GM19372 (cell line): ENCODE data around the gene CYB561D1.

Experiments used
- ATAC-seq: cut with Tn5 transposase; IDR thresholded peaks from one replicate; pipeline ENCODE4 v1.9.1; 2021; ENCODE audit warnings: mild to moderate bottlenecking, low read depth, moderate library complexity; ENCODE audit not compliant: unreplicated experiment

Gene CYB561D1

DNA sequence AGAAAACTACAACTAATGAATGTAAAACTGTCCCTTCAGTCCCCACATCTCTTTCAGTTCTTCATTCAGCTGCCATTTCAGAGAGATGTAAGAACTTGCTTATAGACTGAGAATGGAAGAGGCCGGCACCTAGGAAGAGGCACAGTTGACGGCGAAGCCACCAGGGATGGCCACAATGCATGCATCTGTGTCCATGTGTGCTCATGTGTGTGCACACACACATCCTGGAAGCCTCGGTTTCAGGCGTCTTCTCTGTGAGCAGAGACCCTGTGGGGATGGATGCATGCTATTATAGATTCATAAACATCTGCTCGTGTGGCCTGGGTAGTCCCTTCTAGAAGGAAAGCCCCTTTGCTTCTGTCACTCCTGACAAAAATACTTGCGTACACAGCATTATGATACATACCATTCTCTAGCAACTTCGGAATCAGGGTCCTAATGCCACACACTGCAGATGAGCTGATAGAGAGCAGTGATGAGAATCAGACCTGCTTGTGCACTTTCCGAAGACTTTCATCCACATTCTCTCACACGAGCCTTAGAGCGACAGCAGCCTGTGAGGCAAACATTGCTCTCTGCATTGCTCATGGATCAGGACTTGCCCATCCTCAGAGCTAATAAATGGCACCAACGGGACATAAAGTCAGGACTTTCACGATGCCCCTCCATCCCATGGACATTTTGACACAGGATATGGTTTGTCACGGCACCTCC lies 33.4 kb downstream of the CYB561D1 start:
- peak; percentile 87 for ATAC-seq

DNA sequence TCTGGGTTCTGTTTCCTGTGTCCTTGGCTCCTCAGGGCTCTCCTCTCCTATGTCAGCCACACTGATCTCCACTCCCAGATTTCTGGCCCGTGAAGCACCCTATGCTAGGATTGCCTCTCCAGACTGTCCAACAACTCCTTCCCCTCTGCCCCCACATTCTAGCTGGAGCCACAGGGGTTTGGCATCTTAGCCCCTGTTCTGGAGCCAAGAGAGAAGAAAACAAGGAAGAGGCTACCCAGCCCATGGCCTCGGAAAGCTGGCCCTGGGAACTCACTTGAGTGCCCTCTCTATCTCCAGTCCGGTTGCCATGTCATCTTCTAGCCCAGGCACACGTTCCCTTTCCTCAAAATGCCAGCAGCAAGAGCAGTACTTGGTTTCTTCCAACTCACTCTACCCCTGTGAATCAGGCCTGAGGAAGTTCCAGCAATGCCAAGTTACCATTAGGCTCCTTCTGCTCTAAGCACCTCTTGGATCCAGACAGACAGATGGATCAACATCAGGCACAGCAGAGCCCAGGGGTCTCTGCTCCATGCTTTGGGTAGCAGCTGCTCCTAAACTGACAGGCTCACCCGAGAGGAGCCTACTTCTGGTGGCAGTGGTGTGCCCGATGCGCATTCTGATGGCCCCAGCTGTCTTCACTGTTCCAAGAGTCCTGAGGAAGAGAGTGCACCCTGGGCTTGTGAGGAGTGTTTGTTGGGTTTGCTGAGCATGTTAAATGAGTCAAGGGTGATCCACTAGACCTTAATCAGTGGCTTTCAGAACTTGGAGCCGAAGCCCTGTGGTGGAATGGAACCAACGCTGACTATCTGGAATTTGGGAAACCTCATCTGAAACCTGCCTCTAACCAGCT lies 34.2 kb downstream of the CYB561D1 start:
- no peak for ATAC-seq

DNA sequence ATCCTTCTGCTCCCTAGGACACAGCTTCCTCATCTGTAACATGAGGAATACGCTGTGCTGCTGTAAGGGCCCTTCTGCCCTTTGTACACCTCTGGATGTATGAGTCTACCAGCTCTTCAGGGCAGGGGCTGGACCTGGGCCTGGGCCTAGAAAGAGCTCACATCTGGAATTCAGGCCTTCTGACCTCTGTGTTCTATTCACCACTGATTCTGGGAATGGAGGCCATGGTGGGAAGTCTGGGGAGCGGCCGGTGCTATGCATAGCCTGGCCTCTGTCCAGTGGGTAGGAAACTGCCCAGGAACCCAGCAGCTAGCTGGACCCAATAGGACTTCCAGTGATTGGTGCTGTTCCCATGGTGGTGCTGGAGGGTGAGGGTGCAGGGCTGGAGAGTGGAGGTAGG lies 34.8 kb downstream of the CYB561D1 start:
- no peak for ATAC-seq

DNA sequence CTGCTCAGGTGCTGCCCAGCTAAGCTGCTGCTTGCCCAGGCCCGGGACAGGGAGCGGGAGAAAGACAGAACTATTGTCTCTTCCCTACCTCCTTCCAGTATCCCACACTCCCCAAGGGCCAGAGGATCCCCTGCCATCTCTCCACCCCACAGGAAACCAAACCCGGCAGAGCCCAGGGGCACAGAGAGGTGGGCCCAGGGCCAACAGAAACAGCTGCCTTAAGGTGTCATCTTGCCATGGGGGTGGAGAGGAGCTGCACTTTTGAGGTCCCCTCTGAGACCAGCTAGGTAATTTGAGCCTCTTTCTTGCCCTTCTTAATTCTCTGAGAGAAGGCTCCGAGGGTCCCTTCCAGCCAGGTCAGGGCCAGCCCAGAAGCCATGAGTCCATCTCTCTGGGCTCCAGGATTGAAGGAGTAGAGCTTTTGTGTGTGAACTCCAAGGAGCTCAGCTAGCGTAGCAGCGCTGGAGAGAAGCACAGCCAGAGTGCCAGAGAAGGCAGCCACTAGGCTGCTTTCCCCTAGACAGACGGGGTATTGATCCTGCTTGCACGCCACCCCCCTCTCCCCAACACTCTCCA lies 36.1 kb downstream of the CYB561D1 start:
- ATAC-seq, result no peak

DNA sequence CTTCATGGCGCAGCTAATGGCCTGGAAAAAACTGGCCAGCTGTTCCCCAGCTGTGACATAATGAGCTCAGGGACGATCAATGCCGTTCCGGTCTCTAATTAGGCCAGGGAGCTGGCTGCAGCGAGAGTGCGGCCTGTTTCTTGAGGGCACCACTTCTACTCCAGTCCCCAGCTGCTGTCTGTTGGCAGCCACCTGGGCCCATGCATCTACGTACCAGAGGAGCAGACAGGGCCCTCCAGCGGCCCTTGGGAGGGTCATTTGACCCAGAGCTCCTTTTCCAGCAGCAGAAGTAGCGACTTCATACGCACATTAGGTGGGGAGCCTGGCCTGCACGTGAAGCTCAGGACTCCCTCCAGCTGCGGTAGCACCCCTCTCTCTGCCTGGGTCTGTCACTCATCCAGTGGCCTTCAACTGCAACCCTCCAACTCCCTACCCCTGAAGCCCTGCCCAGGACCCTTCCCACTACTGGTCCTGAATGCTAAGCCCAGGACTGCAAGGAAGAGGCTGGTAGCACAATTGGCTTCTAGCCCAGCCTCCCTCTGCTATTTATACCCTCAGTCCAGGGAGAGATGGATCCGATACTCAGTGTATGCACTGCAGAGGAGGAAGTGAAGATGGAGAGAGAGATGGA lies 36.7 kb downstream of the CYB561D1 start:
- ATAC-seq, result no peak

DNA sequence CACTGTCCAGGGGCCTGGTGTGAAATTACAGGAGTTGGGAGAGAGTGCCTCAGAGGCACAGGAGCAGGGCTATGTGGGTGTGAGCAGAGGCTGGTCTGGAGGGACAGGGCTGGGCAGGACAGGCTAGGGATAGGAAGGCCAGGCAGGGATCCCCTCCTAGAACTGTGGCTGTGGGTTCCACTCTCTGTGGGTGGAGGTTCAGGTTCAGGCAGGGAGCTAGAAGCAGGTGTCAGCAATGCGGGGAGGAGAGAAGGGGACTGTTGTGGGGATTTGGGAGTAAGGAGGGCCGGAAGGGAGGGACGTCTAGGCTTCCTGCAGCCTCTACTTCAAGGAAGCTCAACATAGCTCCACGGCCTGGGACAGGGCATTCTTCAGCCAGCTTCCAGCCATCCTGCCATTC lies 37.5 kb downstream of the CYB561D1 start:
- ATAC-seq, result no peak

DNA sequence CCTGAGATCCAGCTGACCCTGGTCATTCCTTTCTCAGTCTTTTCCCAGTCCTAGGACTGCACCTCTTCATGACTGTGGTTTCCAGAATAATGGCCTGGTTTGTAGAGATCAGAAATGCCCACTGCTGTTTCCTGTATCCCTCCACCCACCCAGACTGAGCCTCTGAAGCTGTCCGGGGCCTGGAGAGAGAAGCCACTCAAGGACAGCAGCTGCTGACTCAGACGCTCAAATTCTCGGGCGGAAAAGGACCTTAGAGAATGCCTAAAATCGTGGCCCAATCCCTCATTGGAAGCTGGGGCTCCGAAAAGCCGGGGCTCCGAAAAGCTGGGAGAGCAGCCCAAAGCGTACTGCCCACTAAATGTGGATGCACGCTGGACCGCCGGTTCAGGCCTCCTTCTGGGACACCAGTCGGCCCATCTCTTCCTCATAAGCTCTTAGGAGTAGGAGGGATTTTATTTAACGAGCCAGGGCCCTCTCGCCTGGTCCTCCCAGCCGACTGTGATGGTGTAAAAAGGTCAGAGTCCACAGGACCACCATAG lies 38.0 kb downstream of the CYB561D1 start:
- no peak for ATAC-seq

DNA sequence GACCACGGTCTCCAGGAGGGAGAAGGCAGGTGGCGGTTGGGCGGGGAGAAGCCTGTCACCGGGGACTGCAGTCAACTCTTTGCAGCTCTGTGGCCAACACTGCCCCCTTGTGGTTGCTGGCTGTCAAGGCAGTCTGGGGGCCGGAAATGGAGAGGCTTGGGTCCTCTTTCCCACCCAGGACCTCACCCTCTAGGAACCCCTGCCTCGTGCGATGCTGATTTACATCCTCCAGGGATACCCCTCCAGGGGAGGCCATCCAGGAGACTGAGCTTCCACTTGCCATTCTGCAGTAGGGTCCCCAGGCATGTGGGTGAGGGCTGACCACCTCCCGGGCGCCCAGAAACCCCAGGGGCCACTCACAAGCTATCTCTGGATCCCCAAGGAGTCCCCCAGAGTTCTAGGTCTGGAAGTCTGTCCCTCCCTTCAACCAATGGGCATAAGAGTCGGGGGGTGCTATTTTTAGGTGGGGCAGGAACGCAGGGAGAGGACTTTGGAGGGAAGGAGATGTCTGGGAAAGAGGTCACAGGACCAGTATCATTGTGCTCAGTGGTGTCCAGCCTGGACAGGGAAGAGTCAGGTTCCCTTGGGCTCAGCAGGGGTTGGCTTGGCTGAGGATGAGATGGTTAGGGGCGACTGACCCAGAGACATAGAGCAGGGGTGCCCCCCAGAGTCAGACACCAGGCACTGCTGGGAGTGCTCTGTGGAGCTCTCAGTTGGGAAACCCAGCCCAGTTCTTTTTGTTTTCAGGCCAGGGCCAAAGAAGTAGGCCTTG lies 38.7 kb downstream of the CYB561D1 start:
- ATAC-seq, result peak; percentile 93

DNA sequence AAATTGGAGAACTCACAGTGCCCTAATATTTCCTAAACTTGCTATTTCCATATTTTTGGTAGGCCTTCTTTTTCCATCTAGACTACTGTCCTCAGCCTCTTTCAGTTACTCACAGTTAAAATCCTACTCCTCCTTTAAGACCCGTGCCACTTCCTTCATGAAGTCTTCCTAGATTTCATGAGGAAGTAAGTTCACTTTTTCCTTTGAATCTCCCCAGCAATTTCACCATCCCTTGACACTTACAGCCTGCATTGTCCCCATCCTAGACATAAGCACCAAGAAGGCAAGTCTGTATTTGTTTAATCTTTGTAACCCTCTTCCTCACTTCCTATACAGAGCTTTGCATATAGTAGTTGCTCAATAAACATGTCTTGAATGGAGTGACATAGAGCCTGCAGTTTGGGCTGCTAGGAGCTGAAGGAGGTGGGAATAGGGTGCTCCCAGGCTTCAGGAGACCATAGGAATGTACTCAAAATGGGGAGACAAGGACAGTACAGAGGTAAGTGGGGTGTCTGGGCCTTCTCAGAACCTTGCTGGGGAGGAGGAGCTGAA lies 40.5 kb downstream of the CYB561D1 start:
- no peak for ATAC-seq

DNA sequence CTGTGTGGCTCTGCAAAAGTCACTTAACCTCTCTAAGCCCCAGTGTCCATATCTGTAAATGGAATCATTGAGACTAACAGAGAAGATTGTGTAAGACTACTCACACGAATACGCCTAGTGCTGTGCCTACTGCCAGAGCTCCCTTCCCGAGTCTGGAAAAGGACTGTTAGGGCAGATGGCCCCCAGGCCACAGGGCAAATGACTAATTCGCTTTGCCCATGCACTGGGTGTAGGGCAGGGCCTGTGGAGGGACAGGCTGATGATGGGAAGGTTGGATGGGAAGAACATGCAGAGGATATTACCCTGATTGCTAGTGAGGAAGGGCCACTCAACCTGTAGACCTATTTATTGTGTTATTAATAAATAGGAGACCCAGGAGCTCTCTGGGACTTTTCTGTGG lies 41.6 kb downstream of the CYB561D1 start:
- ATAC-seq, result no peak

DNA sequence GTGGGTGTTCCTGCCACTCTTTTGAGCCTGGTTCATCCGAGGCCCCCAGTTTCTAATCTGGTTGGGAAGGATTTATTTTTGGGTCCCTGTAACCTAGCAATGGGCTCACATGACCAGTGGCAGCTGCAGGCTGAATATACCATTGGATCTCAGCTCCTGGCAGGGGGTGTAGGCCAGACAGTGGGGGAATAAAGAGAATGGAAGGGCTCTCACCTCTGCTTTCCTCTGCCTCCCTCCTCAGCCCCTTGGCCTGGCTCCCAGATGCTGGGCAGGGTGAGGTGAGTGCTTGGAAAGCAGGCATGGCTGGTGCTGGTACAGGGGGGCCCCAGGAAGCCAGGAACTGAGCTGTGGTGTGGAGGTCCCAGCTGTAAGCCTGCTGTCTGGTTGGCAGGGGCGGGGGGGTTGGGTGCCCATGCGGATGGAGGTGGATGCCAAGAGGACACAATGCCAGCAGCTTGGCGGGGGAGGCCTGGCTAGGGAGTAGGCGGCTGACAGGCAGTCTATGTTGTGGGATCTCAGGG lies 42.1 kb downstream of the CYB561D1 start:
- no peak for ATAC-seq

DNA sequence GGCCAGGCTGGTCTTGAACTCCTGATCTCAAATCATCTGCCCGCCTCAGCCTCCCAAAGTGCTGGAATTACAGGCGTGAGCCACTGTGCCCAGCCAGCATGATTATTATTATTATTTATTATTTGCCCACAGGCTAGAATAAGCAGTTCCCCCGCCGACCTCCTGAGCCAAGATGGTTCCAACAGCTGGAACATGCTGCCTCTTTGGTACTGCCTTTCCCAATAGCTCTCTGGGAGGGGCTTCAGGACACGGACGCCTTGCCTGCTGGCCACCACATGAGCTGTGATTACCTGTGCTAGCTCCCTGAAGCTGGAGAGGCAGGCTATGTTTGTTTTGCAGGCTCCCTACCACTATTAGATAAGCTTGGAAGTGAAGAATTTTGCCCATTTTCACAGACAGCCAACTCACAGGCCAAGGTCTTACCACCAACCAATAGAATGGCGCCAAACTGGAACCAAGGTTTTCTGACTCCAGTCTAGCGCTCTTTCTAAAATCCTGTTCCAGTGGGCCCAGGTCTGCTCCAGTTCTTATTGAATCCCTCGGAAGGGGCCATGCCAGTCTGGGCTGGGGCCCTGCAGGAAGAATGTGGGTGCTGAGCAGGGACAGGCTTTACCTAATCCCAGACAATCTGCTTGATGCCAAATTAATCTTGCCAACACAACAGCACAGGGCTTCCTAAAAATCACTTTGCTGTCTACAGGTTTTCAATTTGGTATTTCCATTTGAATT lies 43.7 kb downstream of the CYB561D1 start:
- no peak for ATAC-seq

DNA sequence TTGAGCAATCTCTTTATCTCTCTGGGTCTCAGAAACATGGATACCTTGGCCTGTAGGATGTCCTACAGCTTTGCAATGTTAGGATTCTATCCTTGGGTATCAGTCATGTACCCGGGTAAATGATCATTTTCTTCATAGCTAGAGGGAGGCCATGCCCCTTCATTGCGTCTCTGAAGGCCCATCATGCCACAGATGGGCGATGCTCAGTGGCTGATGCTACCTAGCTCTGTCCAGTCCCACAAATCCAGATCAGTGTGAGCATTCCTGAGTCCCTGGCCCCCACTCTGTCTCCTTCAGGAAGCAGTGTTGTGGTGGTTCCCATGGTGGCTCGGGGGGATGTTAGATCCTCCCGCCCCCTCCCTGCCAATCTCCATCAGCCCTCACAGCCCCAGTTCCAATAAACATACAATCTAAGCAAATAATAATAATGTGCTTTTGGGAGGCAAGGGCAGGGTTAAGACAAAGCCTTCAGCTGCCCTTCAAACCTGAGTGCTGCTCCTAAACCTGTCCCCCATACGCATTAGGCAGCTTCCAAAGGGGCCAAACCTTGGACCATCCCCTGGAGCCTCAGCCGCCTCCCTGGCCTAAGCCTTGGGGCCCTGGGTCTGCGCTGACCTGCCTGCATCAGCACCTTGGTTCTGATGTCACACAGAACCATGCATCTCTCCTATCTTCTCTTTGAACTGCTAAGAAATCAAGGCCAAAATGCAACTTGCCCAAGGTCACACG lies 45.1 kb downstream of the CYB561D1 start:
- no peak for ATAC-seq

DNA sequence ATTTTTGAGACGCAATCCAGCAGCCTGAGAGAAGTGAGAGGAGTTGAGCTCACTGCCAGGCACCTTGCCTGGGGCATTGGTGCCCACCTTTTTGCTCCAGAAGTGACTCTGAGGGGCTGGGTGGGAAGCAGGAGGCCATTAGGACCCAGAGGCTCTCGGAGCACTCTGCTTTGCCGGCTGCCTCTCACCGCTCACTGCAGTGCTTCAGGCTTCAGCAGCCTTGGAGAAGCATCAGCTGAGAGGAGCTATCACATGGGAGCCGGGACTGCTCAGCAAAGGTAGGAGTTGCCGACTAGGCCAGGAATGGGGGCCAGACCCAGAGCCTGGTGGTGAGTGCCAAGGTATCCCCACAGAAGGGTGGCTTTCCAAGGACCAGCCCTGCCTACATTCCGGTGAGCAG lies 45.8 kb downstream of the CYB561D1 start, which contains the start of gene GPR61:
Gene GPR61, plus strand, starts transcription at position 197 of the 400 bp plus-strand sequence. CDS start 3,151 bp downstream, outside the sequence.
- no peak for ATAC-seq

DNA sequence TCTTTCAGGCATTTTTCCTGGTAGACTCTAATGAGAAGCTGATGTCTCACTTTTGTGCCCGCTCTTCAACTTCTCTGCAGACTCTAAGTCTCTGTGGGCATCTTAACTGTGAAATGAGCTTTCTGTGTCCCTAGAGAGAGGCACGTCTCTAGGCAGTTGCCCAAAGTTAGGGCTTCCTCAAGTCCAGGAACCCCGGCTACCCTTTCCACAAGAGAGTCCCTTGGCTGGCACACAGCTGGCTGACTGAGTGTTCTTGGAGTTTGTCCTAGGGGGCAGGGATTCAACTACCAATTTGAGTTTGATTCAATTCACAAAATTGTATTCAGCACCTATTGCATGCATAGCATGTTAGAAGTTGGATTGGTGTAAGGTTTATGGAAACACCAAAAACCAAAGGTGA lies 47.2 kb downstream of the CYB561D1 start:
- no peak for ATAC-seq

DNA sequence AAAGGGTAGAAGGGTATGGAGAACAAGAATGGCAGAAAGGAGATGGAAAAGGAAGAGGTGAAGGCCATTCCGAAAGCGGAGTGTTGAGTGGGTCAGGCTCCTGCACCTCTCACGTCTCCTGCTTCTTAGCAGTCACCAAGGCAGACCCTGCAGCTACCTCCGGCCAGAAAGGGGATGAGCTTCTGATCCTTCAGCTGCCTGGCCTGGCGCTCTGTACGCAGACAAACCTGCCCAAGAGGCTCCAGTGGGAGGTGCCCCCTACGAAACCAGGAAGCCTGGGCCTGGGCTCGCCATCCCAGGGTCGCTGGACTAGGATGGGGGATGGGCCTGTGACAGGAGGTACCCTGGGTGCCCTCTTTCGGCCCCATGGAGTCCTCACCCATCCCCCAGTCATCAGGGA lies 48.8 kb downstream of the CYB561D1 start:
- no peak for ATAC-seq

DNA sequence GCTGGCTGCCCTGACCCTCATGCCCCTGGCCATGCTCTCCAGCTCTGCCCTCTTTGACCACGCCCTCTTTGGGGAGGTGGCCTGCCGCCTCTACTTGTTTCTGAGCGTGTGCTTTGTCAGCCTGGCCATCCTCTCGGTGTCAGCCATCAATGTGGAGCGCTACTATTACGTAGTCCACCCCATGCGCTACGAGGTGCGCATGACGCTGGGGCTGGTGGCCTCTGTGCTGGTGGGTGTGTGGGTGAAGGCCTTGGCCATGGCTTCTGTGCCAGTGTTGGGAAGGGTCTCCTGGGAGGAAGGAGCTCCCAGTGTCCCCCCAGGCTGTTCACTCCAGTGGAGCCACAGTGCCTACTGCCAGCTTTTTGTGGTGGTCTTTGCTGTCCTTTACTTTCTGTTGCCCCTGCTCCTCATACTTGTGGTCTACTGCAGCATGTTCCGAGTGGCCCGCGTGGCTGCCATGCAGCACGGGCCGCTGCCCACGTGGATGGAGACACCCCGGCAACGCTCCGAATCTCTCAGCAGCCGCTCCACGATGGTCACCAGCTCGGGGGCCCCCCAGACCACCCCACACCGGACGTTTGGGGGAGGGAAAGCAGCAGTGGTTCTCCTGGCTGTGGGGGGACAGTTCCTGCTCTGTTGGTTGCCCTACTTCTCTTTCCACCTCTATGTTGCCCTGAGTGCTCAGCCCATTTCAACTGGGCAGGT lies 49.5 kb downstream of the CYB561D1 start:
- ATAC-seq, result no peak
